Measurements from ENCODE around the gene SETX. TPM values are rescaled to one million over a fixed set of nuclear protein-coding genes. Genes with fewer than 3 reads are reported as not detected.

The SETX gene
- total and polyA plus RNA-seq, 11 donors: 11.7 to 42.5 (median 27.5) TPM

DNA sequence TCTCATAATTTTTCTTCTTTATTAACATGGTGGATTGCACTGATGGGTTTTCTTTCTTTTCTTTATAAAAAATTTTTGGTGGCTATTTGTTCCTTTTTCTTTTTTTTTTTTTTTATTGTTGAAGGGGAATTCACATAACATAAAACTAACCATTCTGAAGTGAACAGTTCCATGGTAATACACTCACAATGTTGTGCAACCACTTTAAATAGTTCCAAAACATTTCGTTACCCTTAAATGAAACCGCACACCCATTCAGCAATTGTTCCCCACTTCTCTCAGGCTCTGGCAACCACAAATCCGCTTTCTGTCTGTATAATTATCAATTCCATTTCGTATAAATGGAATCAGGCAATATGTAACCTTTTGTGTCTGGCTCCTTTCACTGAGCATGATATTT, 11.7 kb upstream of the SETX start:
- no peak for DNase-seq
- intact Hi-C loops (cut with DNase I): no loop called here
- no peaks in the 10 kb centered on the region for H3K27me3 ChIP-seq
- H3K27ac ChIP-seq: no peak overlapping the region
- no peak for TF ChIP-seq POLR2A (IDR thresholded peaks at IDR 0.05)
- TF ChIP-seq, protein P1, sequence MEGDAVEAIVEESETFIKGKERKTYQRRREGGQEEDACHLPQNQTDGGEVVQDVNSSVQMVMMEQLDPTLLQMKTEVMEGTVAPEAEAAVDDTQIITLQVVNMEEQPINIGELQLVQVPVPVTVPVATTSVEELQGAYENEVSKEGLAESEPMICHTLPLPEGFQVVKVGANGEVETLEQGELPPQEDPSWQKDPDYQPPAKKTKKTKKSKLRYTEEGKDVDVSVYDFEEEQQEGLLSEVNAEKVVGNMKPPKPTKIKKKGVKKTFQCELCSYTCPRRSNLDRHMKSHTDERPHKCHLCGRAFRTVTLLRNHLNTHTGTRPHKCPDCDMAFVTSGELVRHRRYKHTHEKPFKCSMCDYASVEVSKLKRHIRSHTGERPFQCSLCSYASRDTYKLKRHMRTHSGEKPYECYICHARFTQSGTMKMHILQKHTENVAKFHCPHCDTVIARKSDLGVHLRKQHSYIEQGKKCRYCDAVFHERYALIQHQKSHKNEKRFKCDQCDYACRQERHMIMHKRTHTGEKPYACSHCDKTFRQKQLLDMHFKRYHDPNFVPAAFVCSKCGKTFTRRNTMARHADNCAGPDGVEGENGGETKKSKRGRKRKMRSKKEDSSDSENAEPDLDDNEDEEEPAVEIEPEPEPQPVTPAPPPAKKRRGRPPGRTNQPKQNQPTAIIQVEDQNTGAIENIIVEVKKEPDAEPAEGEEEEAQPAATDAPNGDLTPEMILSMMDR (IDR thresholded peaks at IDR 0.05): no peak
- WGBS, 4 donors: 87 to 94% (median 90%) methylated on average over 4 of the region's 4 CpGs
- H3K36me3 ChIP-seq: no peaks in the 10 kb centered on the region
- no peak for ATAC-seq
- no peaks in the 10 kb centered on the region for H3K9me3 ChIP-seq
- H3K4me3 ChIP-seq: no peak overlapping the region
- no peaks in the 10 kb centered on the region for H3K4me1 ChIP-seq

DNA sequence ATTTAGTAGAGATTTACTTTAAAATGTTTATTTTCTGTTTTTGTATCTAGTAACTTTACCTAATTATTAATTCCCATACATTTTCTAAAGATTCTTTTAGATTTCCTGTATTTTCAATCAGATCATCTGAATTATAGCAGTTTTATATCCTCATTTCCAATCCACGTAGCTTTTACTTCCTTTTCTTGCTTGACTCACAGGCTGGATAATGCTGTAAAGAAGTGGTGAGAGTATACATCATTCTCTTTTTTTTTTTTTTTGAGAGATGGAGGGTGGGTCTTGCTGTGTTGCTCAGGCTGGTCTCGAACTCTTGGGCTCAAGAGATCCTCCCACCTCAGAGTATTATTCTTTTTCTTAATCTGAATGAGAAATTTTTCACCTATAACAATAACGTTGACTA, 11.2 kb upstream of the SETX start:
- Histone ChIP-seq H3K36me3 (no peaks in the 10 kb centered on the region), H3K4me3 (no peak overlapping the region), H3K27ac (no peak overlapping the region), H3K27me3 (no peaks in the 10 kb centered on the region), H3K9me3 (no peaks in the 10 kb centered on the region), H3K4me1 (no peaks in the 10 kb centered on the region)
- DNase-seq (no peak), ATAC-seq (no peak)
- WGBS, 4 donors: 65 to 75% (median 73%) methylated on average over 3 of the region's 3 CpGs
- intact Hi-C loops (cut with DNase I): no loop called here
- TF ChIP-seq, protein P1 (IDR thresholded peaks at IDR 0.05): no peak
- TF ChIP-seq POLR2A (IDR thresholded peaks at IDR 0.05): no peak

DNA sequence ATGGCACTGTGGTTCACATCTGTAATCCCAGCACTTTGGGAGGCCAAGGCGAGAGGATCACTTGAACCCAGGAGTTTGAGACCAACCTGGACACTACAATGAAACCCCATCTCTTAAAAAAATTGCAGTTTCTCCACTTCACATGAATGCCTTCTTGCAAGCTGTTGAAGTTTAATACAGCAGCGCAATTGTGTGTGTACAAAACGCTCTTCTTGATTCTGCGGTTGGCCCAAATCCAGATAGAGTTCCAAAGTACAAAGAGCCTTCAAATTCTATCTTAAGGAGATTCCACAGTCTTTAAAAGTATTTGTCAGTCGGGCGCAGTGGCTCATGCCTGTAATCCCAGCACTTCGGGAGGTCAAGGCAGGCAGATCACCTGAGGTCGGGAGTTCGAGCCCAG, 9.3 kb upstream of the SETX start:
- H3K27me3 ChIP-seq: no peaks in the 10 kb centered on the region
- DNase-seq (no peak), ATAC-seq (no peak)
- H3K4me3 ChIP-seq: no peak overlapping the region
- TF ChIP-seq, protein P1 (IDR thresholded peaks at IDR 0.05): no peak
- no peak for TF ChIP-seq POLR2A (IDR thresholded peaks at IDR 0.05)
- H3K36me3 ChIP-seq: no peaks in the 10 kb centered on the region
- no peak overlapping the region for H3K27ac ChIP-seq
- intact Hi-C loops (cut with DNase I): no loop called here
- no peaks in the 10 kb centered on the region for H3K4me1 ChIP-seq
- no peaks in the 10 kb centered on the region for H3K9me3 ChIP-seq
- 86 to 96% (median 95%) methylated on average over 6 to 9 of the region's 9 CpGs for WGBS, 4 donors

DNA sequence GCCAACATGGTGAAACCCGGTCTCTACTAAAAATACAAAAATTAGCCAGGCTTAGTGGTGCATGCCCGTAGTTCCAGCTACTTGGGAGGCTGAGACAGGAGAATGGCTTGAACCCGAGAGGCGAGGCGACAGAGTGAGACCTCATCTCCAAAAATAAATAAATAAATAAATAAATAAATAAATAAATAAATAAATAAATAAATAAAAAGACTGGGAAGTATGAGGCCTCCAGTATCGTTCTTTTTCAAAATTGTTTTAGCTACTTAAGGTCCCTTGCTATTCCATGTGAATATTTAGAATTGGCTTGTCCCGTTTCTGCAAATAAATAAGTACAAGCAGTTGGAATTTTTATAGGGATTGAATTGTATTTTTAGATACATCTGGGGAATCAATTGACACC, 3.0 kb upstream of the SETX start:
- Histone ChIP-seq H3K36me3 (peaks cover 0 to 9% (median 7%) of the 10 kb centered on the region in 9 donors), H3K9me3 (no peaks in the 10 kb centered on the region), H3K4me3 (no peak overlapping the region), H3K27ac (no peak overlapping the region), H3K4me1 (peaks cover 3 to 18% (median 14%) of the 10 kb centered on the region in 12 donors), H3K27me3 (no peaks in the 10 kb centered on the region)
- no peak for ATAC-seq
- intact Hi-C loops (cut with DNase I): loop anchor here in 1 of 10 donors (10.0 kb wide), 1 partner anchor 47 kb away; the partner anchor contains the start of gene TTF1
- 82 to 86% (median 86%) methylated on average over 7 of the region's 7 CpGs for WGBS, 4 donors
- TF ChIP-seq POLR2A (IDR thresholded peaks at IDR 0.05): no peak
- TF ChIP-seq, protein P1 (IDR thresholded peaks at IDR 0.05): no peak
- no peak for DNase-seq

All from heart left ventricle (tissue), 16 donors.